GM12864 (cell line): ENCODE measurements around the gene NBAS.

Experiments used
- DNase-seq: peaks from one replicate; pipeline ENCODE4 v3.0.0-alpha.2; 2011; ENCODE audit warnings: low read depth
- H3K4me3 ChIP-seq: 2 replicates; pipeline ENCODE4 v1.5.1; 2011; ENCODE audit warnings: mild to moderate bottlenecking, low read depth, low read length, control low read depth
- TF ChIP-seq, protein P1 (sequence below): IDR thresholded peaks from 2 replicates; pipeline ENCODE4 v1.5.1; 2011; ENCODE audit warnings: low read depth, mild to moderate bottlenecking, moderate library complexity, low read length, control low read depth, inconsistent platforms; ENCODE audit errors: missing control alignments

The NBAS gene

GRCh38 chr2:15494877-15495276 is 66.3 kb downstream of the NBAS start:
- DNase-seq, result no peak
- H3K4me3 ChIP-seq, result no peak overlapping the region
- TF ChIP-seq, protein P1, sequence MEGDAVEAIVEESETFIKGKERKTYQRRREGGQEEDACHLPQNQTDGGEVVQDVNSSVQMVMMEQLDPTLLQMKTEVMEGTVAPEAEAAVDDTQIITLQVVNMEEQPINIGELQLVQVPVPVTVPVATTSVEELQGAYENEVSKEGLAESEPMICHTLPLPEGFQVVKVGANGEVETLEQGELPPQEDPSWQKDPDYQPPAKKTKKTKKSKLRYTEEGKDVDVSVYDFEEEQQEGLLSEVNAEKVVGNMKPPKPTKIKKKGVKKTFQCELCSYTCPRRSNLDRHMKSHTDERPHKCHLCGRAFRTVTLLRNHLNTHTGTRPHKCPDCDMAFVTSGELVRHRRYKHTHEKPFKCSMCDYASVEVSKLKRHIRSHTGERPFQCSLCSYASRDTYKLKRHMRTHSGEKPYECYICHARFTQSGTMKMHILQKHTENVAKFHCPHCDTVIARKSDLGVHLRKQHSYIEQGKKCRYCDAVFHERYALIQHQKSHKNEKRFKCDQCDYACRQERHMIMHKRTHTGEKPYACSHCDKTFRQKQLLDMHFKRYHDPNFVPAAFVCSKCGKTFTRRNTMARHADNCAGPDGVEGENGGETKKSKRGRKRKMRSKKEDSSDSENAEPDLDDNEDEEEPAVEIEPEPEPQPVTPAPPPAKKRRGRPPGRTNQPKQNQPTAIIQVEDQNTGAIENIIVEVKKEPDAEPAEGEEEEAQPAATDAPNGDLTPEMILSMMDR, result no peak

- TF ChIP-seq, protein P1, result no peak
- no peak for DNase-seq
- no peak overlapping the region for H3K4me3 ChIP-seq
Observed at GRCh38 chr2:15492773-15493325, 68.3 kb downstream of the NBAS start.

DNA sequence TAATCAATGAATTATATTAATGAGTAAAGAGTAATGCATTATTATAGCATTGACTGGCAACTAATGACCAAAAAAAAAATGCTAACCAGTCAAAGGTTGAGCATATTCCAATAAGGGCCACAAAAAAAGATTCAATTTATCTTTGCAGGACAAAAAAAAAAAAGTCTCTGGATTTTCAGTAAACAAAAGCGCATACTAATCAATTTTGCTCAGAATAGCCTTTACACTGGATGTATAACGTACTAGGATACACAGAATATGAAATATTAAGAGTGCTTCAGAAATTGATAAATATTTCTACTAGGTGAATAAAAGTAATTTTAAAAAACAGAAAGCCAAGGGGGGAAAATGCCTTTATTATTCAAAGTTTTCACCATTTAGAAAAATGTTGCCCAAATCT is 74.4 kb downstream of the NBAS start:
- TF ChIP-seq, protein P1, result no peak
- no peak for DNase-seq

GRCh38 chr2:15485949-15486348 is 75.2 kb downstream of the NBAS start:
- DNase-seq, result no peak
- H3K4me3 ChIP-seq, result no peak overlapping the region
- TF ChIP-seq, protein P1, result no peak

More for the DNA sequence above, 74.4 kb downstream of the NBAS start:
- no peak overlapping the region for H3K4me3 ChIP-seq

- TF ChIP-seq, protein P1, result no peak
- no peak overlapping the region for H3K4me3 ChIP-seq
- DNase-seq, result no peak
Observed at GRCh38 chr2:15481000-15481399, 80.1 kb downstream of the NBAS start.

DNA sequence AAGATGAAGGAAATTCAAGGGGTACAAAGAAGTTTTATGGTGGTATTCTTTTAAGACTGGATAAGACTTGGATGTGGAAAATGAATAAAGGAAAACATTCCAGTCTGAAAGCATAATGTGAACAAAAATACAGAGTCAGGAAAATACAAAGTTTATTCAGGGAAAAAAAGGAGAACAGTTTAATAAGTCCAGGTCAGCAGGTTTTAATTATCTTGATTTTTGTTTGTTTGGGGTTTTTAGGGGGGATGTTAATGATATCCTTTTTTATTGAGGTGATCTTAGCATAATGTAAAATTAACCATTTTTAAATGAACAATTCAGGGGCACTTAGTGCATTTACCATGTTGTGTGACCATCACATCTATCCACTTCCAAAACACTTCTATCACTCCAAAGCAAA is 80.6 kb downstream of the NBAS start:
- no peak overlapping the region for H3K4me3 ChIP-seq
- no peak for DNase-seq
- TF ChIP-seq, protein P1, result no peak

DNA sequence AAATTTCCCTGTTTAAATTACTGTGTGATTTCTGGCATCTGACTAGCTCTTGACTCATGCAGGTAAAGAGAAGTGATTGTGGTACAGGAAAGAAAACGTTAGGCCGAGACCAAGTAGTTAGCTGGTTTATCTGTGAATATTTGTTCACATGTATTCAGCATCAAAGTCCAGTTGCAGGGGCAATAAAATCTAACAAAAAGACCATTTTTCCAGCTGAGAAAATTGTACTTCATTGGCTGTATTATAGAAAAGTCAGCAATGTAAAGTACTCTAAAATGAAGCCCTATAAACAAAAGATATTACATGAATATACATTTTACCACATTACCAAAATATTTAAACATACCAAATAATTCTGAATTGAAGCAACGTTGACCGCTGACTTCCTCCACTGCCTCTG is 88.3 kb downstream of the NBAS start:
- no peak overlapping the region for H3K4me3 ChIP-seq
- TF ChIP-seq, protein P1, result no peak
- no peak for DNase-seq
